BLaER1 treated with 17β-estradiol and CSF1 and Interleukin-3, amounts not matched to agents 10 nM and 100 nM (cell line): ENCODE data around the gene THAP4.

Experiments used
- H3K27ac ChIP-seq, 11 experiments: shearing (Covaris generic); formaldehyde crosslinking; 2 replicates each; pipeline ENCODE4 v1.8.1; 2022
- H3K27me3 ChIP-seq, 11 experiments: shearing (Covaris generic); formaldehyde crosslinking; 2 replicates each; pipeline ENCODE4 v1.8.1; 2022
- H3K36me3 ChIP-seq, 11 experiments: shearing (Covaris generic); formaldehyde crosslinking; 2 replicates each; pipeline ENCODE4 v1.8.1; 2022
- H3K4me1 ChIP-seq, 10 experiments: shearing (Covaris generic); formaldehyde crosslinking; 2 replicates each; pipeline ENCODE4 v1.8.1; 2022
- H3K4me2 ChIP-seq, 11 experiments: shearing (Covaris generic); formaldehyde crosslinking; 2 replicates each; pipeline ENCODE4 v1.8.1; 2022
- H3K4me3 ChIP-seq, 10 experiments: shearing (Covaris generic); formaldehyde crosslinking; 2 replicates each; pipeline ENCODE4 v1.8.1; 2022
- H3K9ac ChIP-seq, 11 experiments: shearing (Covaris generic); formaldehyde crosslinking; 2 replicates each; pipeline ENCODE4 v1.8.1; 2022
- H3K9me3 ChIP-seq, 11 experiments: shearing (Covaris generic); formaldehyde crosslinking; replicated peaks in 1 of 11; 2 replicates each; pipeline ENCODE4 v1.8.1; 2022
- H4K20me1 ChIP-seq, 11 experiments: shearing (Covaris generic); formaldehyde crosslinking; 2 replicates each; pipeline ENCODE4 v1.8.1; 2022
- Cebpa-rat ChIP-seq, 11 experiments: shearing (Covaris generic); IDR thresholded peaks; 2 replicates each; pipeline ENCODE4 v1.8.1; 2022

Gene THAP4

DNA sequence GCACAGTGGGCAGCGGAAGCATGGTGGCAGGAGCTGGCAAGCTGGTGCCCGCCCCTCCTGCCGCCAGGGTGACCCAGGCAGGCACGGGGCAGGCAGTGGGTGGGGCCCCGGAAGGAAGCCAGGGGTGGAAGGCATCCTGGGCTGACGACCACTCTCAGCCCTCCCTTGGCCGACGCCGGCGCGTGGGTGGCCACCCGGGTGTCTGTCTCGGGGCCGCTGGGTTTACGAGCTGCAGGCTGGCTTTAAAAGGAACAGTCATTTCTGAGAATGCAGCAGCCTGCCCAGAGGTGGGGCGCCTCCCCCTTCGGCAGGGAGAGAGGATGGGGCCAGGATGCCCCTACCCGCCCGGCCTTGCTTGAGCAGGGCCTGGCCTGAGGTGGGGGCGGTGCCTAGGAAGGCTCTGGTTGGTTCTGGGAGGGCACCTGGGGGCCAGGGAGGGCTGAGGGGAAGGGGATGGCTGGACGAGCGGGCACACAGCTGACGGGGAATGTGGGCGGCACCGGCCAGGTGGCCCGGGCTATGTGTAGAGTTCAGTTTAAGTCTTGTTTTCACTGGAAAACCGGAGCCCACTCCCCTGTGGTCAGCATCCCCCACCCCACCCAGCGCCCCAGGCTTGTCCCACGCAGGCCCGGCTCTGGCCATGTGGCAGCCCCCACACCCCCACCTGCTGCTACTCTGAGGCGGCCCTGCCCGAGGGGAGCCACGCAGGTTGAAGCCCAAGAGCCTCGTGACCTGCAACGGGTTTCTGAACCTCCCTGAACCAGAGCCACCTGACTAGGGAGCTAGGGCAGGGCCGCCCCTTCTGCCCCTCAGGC lies 72.2 kb downstream of the THAP4 start:
- peaks cover 10 to 14% (median 12%) of the 10 kb centered on the region in 11 experiments for H3K27me3 ChIP-seq

DNA sequence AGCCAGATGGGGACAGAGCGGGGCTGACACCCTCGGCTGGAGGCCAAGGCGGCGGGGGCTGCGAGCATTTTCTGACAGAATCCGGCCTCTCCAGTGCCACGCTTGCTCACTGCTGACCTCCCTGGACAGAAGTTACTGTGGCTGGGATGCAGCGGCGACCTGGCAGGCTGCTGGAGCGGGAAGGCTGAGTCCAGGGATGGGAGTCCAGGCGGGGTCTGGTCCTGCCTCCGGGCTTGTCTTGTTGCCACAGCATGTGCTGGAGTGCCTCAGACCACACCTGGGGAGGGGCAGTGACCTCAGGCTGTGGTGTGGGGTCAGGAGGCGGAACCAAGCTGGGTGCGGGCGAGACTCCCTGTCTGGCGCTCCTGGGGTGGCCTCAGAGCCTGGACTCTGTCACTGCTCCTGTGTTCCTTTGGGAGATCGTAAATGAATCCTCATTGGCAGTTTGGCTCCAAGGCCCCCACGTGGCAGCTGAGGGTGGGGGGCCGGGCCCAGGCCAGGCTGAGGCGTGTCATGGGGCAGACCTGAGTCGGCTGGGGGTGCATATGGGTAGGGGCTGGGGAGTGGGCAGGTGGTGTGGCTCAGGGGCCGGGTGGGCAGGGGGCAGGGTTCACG lies 72.9 kb downstream of the THAP4 start:
- H3K36me3 ChIP-seq = no peaks in the 10 kb centered on the region
- TF ChIP-seq Cebpa-rat (IDR thresholded peaks at IDR 0.05) = no peak
- H3K9ac ChIP-seq = 0 out of 22 replicates have a peak overlapping the region, but pooled peaks of 1 of the 11 experiments have one; percentile 6
- H3K27ac ChIP-seq = no peak overlapping the region
- H4K20me1 ChIP-seq = peaks cover 0 to 22% (median 0%) of the 10 kb centered on the region in 11 experiments; a peak in 3 of 22 replicates
- peaks cover 7 to 14% (median 9%) of the 10 kb centered on the region in 11 experiments for H3K9me3 ChIP-seq
- H3K4me1 ChIP-seq = peaks cover 8 to 37% (median 26%) of the 10 kb centered on the region in 10 experiments; a peak in 18 of 20 replicates
- peak overlapping the region; percentile 10 to 58 (median 46); a peak in 8 of 22 replicates for H3K4me2 ChIP-seq
- peaks cover 17 to 22% (median 20%) of the 10 kb centered on the region in 11 experiments for H3K27me3 ChIP-seq
- H3K4me3 ChIP-seq = no peak overlapping the region

More for the DNA sequence above, 72.2 kb downstream of the THAP4 start:
- H3K27ac ChIP-seq = no peak overlapping the region
- H3K9ac ChIP-seq = no peak overlapping the region
- no peaks in the 10 kb centered on the region for H3K36me3 ChIP-seq
- TF ChIP-seq Cebpa-rat (IDR thresholded peaks at IDR 0.05) = no peak
- H3K9me3 ChIP-seq = peaks cover 0 to 6% (median 1%) of the 10 kb centered on the region in 11 experiments; a peak in 13 of 22 replicates
- no peak overlapping the region for H3K4me3 ChIP-seq
- H3K4me1 ChIP-seq = peaks cover 8 to 42% (median 26%) of the 10 kb centered on the region in 10 experiments; a peak in 18 of 20 replicates
- peaks cover 0 to 22% (median 0%) of the 10 kb centered on the region in 11 experiments; a peak in 3 of 22 replicates for H4K20me1 ChIP-seq
- H3K4me2 ChIP-seq = peak overlapping the region; percentile 10 to 58 (median 46); a peak in 18 of 22 replicates

GRCh38 chr2:241563571-241563980 lies 73.4 kb downstream of the THAP4 start:
- no peak for TF ChIP-seq Cebpa-rat (IDR thresholded peaks at IDR 0.05)
- H3K36me3 ChIP-seq = no peaks in the 10 kb centered on the region; a peak in 1 of 22 replicates
- H3K4me1 ChIP-seq = peaks cover 8 to 36% (median 26%) of the 10 kb centered on the region in 10 experiments; a peak in 17 of 20 replicates
- 0 out of 22 replicates have a peak overlapping the region, but pooled peaks of 1 of the 11 experiments have one; percentile 6 for H3K9ac ChIP-seq
- peaks cover 0 to 22% (median 0%) of the 10 kb centered on the region in 11 experiments; a peak in 3 of 22 replicates for H4K20me1 ChIP-seq
- H3K27me3 ChIP-seq = peaks cover 22 to 27% (median 25%) of the 10 kb centered on the region in 11 experiments
- no peak overlapping the region for H3K4me3 ChIP-seq
- H3K27ac ChIP-seq = no peak overlapping the region
- H3K4me2 ChIP-seq = peak overlapping the region in 3 of 11 experiments; percentile 3 to 18 (median 9); a peak in 2 of 22 replicates
- H3K9me3 ChIP-seq = peaks cover 12 to 19% (median 14%) of the 10 kb centered on the region in 11 experiments

GRCh38 chr2:241563031-241563507 lies 73.9 kb downstream of the THAP4 start:
- peak overlapping the region in 2 of 11 experiments; percentile 3 to 10; a peak in 2 of 22 replicates for H3K4me2 ChIP-seq
- H3K27me3 ChIP-seq = peaks cover 27 to 32% (median 30%) of the 10 kb centered on the region in 11 experiments
- no peak overlapping the region for H3K27ac ChIP-seq
- H3K9me3 ChIP-seq = peaks cover 17 to 24% (median 19%) of the 10 kb centered on the region in 11 experiments
- no peak for TF ChIP-seq Cebpa-rat (IDR thresholded peaks at IDR 0.05)
- H3K4me1 ChIP-seq = peaks cover 8 to 36% (median 26%) of the 10 kb centered on the region in 10 experiments; a peak in 17 of 20 replicates
- H3K36me3 ChIP-seq = no peaks in the 10 kb centered on the region; a peak in 1 of 22 replicates
- no peak overlapping the region for H3K4me3 ChIP-seq
- H3K9ac ChIP-seq = no peak overlapping the region
- peaks cover 0 to 22% (median 0%) of the 10 kb centered on the region in 11 experiments; a peak in 3 of 22 replicates for H4K20me1 ChIP-seq

DNA sequence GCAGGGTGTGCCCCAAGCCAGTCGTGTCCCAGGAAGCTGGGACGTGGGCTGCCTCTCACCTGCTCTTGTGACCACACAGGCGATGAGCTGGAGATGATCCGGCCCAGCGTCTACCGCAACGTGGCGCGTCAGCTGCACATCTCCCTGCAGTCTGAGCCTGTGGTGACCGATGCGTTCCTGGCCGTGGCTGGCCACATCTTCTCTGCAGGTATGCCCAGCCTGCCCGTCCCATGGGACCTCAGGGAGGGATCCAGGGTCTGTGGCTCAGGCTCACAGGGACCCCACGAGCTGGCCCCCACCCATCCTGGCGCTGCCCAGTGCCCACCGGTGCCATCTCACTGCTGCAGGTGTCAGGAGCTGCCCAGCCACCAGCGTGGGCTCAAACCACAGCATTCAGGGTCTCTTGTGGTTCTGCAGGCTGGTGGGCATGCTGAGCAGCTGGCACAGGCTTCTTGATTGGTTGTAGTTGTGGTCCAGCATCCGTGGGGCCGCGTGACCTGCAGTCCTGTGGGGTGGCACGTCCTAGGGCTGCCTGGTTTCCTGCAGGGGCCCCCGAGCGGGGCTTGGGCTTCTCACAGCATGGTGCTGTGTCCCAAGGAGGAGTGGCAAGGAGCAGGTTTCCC lies 74.6 kb downstream of the THAP4 start:
- peaks cover 24 to 31% (median 26%) of the 10 kb centered on the region in 11 experiments for H3K9me3 ChIP-seq
- peak overlapping the region in 4 of 11 experiments; percentile 6 to 26 (median 15); a peak in 3 of 22 replicates for H3K4me2 ChIP-seq
- H3K4me3 ChIP-seq = no peak overlapping the region
- H4K20me1 ChIP-seq = peaks cover 0 to 22% (median 0%) of the 10 kb centered on the region in 11 experiments; a peak in 3 of 22 replicates
- H3K36me3 ChIP-seq = no peaks in the 10 kb centered on the region; a peak in 1 of 22 replicates
- H3K4me1 ChIP-seq = peaks cover 8 to 36% (median 26%) of the 10 kb centered on the region in 10 experiments; a peak in 17 of 20 replicates
- H3K9ac ChIP-seq = no peak overlapping the region
- no peak overlapping the region for H3K27ac ChIP-seq
- peaks cover 30 to 39% (median 36%) of the 10 kb centered on the region in 11 experiments for H3K27me3 ChIP-seq
- TF ChIP-seq Cebpa-rat (IDR thresholded peaks at IDR 0.05) = no peak

DNA sequence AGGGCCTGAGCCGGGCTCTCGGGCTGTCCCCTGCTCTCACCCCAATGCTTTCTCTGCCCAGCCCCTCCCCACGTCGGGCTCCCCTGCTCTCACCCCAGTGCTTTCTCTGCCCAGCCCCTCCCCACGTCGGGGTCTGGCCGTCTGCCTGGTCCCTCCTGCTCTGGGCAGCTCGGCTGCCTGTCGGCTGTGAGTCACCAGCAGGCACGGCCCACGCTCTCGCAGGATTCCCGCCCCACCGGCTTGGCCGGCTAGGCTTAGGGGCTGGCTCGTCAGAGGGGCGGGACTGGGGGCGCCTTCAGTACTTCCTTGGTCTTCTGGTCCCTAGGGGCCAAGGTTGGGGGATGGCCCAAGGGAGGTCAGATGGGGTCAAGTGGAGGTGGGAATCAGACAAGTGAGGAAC lies 75.1 kb downstream of the THAP4 start:
- no peak for TF ChIP-seq Cebpa-rat (IDR thresholded peaks at IDR 0.05)
- peaks cover 8 to 36% (median 26%) of the 10 kb centered on the region in 10 experiments; a peak in 17 of 20 replicates for H3K4me1 ChIP-seq
- H4K20me1 ChIP-seq = peaks cover 0 to 22% (median 0%) of the 10 kb centered on the region in 11 experiments; a peak in 2 of 22 replicates
- no peak overlapping the region for H3K4me3 ChIP-seq
- H3K36me3 ChIP-seq = no peaks in the 10 kb centered on the region; a peak in 1 of 22 replicates
- peaks cover 29 to 36% (median 31%) of the 10 kb centered on the region in 11 experiments for H3K9me3 ChIP-seq
- H3K27ac ChIP-seq = no peak overlapping the region
- peaks cover 30 to 43% (median 38%) of the 10 kb centered on the region in 11 experiments for H3K27me3 ChIP-seq
- H3K9ac ChIP-seq = no peak overlapping the region
- peak overlapping the region in 3 of 11 experiments; percentile 6 to 26 (median 18); a peak in 1 of 22 replicates for H3K4me2 ChIP-seq

- H3K9me3 ChIP-seq = peaks cover 38 to 45% (median 40%) of the 10 kb centered on the region in 11 experiments
- H3K36me3 ChIP-seq = no peaks in the 10 kb centered on the region; a peak in 1 of 22 replicates
- H4K20me1 ChIP-seq = peaks cover 0 to 22% (median 0%) of the 10 kb centered on the region in 11 experiments; a peak in 2 of 22 replicates
- no peak for TF ChIP-seq Cebpa-rat (IDR thresholded peaks at IDR 0.05)
- no peak overlapping the region for H3K4me3 ChIP-seq
- H3K9ac ChIP-seq = no peak overlapping the region
- H3K4me2 ChIP-seq = no peak overlapping the region
- no peak overlapping the region for H3K27ac ChIP-seq
- peaks cover 8 to 36% (median 26%) of the 10 kb centered on the region in 10 experiments; a peak in 17 of 20 replicates for H3K4me1 ChIP-seq
- H3K27me3 ChIP-seq = peaks cover 30 to 47% (median 38%) of the 10 kb centered on the region in 11 experiments
These were observed 76.0 kb downstream of the THAP4 start for GRCh38 chr2:241560883-241561474.
